Germinal center (tissue), 1 donor: ENCODE results near the gene KICS2.

Source experiments
- DNase-seq: peaks from one replicate; pipeline ENCODE4 v3.0.0; 2012; ENCODE audit warnings: mixed read lengths, low spot score

Gene KICS2

DNA sequence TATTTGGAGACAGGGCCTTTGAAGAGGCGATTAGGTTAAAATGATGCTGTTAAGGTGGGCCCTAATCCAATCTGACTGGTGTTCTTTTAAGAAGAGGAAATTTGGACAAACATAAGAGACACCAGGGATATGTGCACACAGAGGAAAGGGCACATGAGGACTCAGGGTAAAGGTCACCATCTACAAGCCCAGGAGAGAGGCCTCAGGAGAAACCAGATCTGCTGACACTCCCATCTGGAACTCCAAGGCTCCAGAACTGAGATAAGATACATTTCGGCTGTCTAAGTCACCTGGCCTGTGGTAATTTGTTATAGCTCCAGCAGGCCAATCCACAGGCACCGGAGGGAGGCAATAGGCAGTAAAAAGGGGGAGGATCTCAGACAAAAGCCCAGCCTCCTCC, 48.6 kb downstream of the KICS2 start:
- no peak for DNase-seq
